NOMO-1 (cell line): ENCODE results near the gene TTF2.
"Not testable (repeated sequence)": the region's sequence is repeated elsewhere in the genome, so short reads cannot be mapped to it uniquely, and the experiment has no call there.

Experiments used
- DNase-seq, 2 experiments: peaks; one replicate each; lab custom pipeline; 2025; ENCODE audit not compliant: unreplicated experiment in 2 of 2; lab: John Stamatoyannopoulos, UW

The TTF2 gene

GRCh38 chr1:117147341-117147831 is 87.3 kb downstream of the TTF2 start:
- DNase-seq, result no peak

- DNase-seq, result no peak
Observed at GRCh38 chr1:117147856-117148588, 87.9 kb downstream of the TTF2 start.

GRCh38 chr1:117150316-117150715 is 90.2 kb downstream of the TTF2 start:
- no peak for DNase-seq

- DNase-seq, result not testable (repeated sequence)
Observed at GRCh38 chr1:117151305-117151704, 91.2 kb downstream of the TTF2 start.
